Inferior parietal cortex (tissue), 1 donor: ENCODE results near the gene FASN.

ENCODE experiments used
- DNase-seq: peaks from one replicate; pipeline ENCODE4 v3.0.0-alpha.2; 2016; ENCODE audit errors: extremely low spot score

The FASN gene

DNA sequence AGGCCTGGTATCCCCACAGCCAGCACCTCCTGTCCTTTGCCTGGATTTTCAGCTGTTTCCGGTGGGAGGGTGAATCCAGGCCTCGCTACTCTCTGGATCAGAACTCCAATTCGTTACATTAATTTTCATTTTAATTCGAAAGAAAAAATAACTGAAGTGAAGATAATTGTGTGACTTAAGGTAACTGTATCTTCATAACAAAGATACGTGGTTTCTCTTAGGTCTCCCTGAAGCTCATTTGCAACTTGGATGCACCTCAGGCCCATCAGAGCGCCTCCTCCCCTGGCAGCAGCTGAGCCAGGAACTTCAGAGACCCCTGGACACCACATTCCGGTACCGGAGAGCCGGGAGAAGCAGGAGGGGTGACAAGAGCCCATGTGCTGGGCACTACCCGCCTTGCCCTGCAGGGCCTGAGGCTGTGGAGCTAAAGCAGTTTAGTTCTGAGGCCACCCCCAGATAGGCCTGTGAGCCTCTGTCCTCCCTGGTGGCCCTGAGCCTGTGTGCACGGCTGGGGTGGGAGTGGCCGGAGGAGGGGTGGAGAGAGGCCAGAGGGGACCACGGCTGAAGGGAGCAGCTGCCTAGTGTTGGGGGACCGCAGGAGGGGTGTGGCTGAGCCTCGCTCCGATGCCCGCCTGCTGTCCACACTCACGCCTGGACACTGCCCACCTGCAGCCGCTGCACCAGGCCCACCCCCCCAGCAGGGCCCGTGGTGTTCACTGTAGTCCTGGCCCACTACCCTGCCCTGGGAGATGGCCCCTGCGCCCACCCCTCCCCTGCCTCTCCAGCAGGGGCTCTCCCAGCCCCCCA lies 21.0 kb downstream of the FASN start:
- no peak for DNase-seq

DNA sequence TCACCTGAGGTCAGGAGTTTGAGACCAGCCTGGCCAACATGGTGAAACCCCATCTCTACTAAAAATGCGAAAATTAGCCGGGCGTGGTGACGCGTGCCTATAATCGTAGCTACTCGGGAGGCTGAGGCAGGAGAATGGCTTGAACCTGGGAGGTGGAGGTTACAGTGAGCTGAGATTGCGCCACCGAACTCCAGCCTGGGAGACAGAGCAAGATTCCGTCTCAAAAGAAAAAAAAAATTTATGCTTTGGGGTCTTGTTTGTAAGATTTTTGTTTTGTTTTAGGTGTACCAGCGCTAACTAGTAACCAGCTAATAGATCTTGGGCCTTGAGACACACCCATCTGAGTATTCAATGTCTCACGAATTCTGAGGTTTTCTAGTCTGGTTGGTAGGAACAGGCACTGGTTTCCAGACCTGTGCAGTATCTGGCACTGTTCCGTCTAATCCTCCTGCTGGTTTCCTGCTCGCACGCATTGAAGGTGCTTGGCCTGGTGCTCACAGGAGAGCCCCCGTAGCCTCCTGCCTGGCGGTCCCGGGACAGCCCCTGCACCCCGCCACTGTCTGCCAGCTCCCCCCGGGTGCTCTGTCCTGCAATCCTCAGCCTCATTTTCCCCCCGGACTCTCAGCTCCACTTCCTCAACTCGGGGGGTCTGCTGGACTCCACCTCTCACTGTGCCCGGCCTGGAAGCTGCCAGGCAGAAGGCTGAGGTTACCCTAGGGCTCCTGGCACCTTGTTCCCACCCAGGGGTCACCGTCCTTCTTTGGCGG lies 21.8 kb downstream of the FASN start:
- DNase-seq, result no peak

DNA sequence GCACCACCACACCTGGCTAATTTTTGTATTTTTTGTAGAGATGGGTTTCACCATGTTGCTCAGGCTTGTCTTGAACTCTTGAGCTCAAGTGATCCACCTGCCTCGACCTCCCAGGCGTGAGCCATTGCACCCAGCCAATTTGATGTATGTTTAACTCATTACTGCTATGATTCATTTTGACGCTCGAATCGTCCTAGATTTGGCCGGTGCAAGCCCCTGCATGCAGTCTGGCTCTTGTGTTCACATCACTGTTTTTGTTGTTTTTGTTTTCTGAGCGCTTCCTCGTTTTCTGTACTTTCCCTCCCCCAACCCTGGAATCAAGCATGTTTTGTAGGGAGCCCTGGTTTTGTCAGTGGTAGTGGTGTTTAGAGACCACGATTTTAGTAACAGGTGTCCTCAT lies 24.6 kb downstream of the FASN start:
- DNase-seq, result no peak

DNA sequence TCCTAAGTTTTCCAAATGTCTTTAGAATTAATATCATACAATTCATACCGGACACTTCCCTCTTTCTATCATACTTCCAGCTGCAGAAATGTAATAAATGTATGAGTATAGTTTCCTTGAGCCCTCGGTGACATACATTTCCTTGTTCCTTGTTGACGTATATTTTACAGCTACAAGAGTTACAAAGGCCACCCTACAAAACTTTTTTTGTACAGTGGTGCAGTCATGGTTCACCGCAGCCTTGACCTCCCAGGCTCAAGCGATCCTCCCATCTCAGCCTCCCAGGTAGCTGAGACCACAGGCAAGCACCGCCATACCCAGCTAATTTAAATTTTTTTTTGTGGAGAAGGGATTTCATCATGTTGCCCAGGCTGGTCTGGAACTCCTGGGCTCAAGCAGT lies 25.2 kb downstream of the FASN start:
- no peak for DNase-seq

- no peak for DNase-seq
Observed at GRCh38 chr17:82070611-82071010, 27.4 kb downstream of the FASN start.

DNA sequence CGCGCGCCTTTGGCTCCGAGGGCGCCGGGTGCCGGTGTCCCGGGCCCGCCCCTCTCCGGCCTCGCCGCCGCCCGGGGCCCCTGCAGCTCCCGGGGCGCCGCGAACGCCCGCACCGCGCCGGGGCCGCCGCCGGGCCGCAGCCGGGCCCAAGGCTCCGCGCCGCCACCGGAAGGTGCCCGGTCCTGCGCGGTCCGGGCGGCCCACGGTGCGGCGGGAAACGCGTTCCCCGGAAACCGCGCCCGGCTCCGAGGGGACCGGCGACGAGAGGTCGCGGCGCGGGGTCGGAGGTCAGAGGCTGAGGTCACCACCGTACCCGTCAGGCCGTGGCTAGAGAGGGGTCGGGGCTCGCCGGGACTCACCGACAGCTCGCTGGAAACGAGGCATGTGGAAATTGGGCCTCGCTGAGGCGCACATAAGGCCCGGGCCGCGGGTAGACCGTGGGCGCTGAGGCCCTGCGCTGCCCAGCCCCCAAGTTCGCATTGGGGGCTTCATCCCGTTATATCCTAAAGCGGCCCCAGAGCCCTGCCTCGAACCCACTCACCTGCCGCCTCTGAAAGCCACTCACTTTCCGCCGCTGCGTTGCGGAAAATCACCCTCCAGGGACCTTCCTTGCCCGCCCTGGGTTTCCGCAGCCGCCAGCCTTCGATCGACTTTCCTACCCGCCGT lies 32.3 kb downstream of the FASN start, which contains the start of gene DUS1L:
Gene DUS1L (minus strand): TSS at position 167 of the 666 bp plus-strand sequence. CDS start 745 bp downstream, outside the sequence.
- peak; percentile 65 for DNase-seq

DNA sequence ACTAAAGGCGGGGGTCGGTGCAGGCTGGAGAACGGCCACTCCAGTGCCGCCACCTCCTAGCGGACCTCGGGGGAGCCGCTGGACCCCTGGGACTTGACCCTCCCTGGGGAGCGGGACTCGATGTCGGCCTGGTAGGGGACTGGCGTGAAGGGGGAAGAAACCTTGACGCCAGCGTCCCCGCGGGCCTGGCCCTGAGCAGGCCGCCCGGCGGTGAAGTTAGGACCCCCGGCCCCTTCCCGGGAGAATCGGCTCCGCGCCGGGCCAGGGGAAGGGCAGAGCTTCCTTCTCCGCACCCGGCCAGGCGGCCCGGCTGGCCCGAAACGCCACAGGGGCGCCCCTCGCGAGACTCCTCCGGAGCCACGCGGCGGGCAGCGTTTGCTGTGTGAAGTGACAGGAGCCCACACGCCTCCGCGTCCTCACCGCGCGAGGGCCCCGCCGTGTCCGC lies 32.8 kb downstream of the FASN start:
- no peak for DNase-seq

DNA sequence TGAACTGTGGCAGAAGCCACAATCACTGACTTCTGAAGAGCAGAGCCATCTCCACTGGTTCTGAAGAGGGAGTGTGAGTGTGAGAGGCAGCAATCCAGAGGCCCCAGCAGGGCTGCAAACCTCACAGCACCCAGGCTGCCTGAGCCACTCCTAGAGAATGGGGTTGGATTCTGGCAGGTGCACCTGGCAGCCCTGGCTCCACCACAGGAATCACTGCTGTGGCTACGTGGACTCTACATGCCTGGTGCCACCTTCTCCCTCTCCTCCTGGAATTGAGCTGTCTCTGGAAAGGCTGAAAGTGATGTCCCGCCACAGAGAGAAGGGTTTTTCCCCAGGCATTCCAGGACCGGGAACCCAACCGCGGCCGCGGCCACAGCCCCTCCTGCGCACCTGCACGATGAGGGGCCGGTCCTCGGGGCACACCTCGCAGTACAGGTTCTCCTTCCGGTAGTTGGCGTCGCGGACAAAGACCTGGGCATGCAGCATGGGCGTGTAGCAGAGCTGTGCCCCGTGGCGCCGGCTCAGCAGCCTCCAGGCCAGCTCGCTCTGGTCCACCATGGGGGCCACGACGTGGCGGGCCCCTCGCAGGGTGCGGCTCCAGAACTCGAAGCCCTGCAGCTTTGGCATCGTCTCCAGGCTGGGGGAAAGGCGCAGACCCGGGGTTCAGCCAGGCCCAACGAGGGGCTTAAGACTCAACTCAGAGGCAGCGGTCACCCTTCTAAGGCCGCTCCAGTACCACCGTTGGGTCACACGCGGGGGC lies 33.4 kb downstream of the FASN start:
- DNase-seq, result no peak

- no peak for DNase-seq
Observed at GRCh38 chr17:82063424-82064415, 34.3 kb downstream of the FASN start.

DNA sequence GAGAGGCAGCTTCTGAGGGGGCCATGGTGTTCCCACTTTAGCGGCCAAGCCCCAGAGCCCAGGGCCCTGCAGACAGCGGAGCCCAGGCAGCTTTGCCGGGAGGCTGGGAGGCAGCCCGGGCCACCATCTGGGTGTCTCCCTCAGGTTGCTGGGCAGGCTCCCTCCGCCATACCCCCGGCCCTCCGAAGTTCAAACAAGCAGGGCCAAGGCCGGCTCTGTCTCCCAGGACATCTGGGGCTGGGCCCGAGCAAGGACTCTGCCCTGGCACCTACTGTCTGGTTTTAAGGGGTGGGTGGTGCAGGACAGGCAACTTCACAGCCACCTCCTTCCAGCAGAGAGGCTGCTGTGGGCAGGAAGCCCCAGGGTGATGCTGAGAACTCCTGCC lies 35.1 kb downstream of the FASN start:
- no peak for DNase-seq

GRCh38 chr17:82062076-82062983 lies 35.7 kb downstream of the FASN start:
- DNase-seq, result no peak

- no peak for DNase-seq
Observed at GRCh38 chr17:82061047-82061925, 36.8 kb downstream of the FASN start.

GRCh38 chr17:82060614-82061013 lies 37.4 kb downstream of the FASN start:
- DNase-seq, result no peak

- DNase-seq, result no peak
Observed at GRCh38 chr17:82060001-82060380, 38.0 kb downstream of the FASN start.

DNA sequence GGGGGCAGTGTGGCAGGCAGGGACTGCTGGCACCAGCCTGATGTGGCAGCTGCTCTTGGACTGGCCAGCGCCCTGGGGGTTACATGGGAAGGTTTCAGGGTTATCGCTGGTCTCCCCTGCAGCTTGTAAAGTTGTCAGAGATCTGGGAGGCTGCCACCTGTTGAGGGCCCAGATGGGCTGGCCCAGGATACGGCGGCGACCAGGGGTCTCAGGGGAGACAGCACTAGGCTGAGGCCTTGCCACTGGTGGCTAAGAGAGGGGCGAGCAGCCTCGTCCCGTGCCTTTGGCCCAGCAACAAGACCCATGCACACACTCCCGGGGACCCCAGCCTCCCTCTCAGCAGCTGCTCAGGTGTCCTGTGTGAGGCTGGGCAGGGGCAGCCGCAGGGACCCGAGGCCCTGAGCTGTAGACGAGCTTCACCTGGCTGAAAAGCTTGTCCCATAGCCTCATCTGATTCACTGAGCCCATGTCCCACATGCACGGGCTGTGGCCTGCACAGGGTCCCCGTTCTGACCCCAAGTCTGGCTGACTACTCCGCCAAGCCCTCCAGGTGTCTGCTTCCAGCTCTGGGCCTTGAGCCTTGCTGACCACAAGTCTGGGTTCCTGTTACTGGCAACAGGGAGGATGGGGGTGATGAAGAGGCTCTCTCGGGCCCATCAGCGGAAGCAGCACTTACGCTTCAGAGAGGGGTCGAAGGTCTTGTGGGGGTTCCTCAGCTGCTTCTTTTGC lies 38.6 kb downstream of the FASN start:
- DNase-seq, result no peak

DNA sequence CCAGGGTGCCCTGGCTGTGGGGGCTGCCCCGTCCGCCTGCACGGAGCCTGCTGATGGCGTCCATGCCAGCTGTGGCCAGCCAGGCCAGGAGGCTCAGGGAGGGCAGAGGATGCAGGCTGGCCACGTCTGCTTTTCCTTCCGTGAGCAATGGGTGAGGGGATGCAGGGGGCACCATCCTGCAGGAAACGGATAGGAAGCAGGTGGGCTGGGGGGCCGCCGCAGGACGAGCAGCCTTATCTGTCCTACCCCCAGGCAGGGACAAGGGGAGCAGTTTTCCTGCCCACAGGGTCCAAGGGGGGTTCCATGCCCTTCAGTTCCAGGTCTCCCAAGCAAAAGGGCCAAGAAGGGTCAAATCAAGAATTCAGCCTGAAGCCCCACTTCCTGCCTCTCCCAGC lies 39.2 kb downstream of the FASN start:
- DNase-seq, result no peak

DNA sequence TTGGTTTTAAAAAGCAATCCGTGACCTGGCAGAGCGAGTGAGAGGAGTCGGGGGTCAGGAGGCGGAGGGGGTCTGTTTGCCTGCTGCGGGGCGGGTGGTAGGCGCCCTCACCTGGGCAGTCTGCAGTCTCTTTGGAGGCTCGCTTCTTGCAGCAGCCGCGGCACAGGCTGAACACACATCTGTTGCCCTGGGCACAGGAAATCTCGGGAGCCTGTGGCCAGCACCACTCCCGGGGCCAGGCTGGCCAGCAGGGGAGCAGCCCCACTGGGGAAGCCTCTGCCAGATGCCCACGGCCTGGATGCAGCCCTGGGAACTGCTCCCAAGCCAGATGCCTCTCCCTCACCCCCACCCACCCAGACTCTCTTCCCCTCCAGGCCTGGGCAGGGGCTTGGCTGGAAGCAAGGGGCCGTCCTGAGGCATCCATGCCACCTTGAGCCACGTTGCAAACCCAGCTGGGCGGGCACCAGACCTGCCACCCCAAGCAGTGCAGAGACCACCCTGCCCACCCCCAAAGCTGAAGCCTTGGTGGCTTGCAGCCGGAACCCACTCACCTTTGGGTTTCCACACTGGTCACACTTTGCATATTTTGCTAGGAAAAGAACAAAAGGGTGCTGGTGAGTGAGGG lies 39.7 kb downstream of the FASN start:
- DNase-seq, result no peak
